Measurements from ENCODE around the gene ZNF750.

ZNF750 gene

GRCh38 chr17:82839617-82840292 is at the start of gene ZNF750:
Gene ZNF750 (minus strand): TSS chr17:82840022. CDS start chr17:82832454, 7,568 bp downstream.
- no peak for DNase-seq (ENCODE audit: low read depth)
- TF ChIP-seq CTCF (IDR thresholded peaks at IDR 0.05; ENCODE audit: insufficient read depth, low read depth, low read length, missing control alignments): no peak
- H3K4me3 ChIP-seq (ENCODE audit: low read depth, low read length): no peak within 1 kb of the TSS

- H3K4me3 ChIP-seq (ENCODE audit: low read depth, low read length): no peak overlapping the region
- no peak for TF ChIP-seq CTCF (IDR thresholded peaks at IDR 0.05; ENCODE audit: insufficient read depth, low read depth, low read length, missing control alignments)
- DNase-seq (ENCODE audit: low read depth): no peak
These were observed 49.0 kb upstream of the ZNF750 start for GRCh38 chr17:82888583-82889495.

- no peak overlapping the region for H3K4me3 ChIP-seq (ENCODE audit: low read depth, low read length)
- no peak for TF ChIP-seq CTCF (IDR thresholded peaks at IDR 0.05; ENCODE audit: insufficient read depth, low read depth, low read length, missing control alignments)
- DNase-seq (ENCODE audit: low read depth): no peak
These were observed 47.7 kb upstream of the ZNF750 start for GRCh38 chr17:82887255-82888164.

GRCh38 chr17:82884970-82885353 is 45.1 kb upstream of the ZNF750 start:
- TF ChIP-seq CTCF (IDR thresholded peaks at IDR 0.05; ENCODE audit: insufficient read depth, low read depth, low read length, missing control alignments): no peak

GRCh38 chr17:82884341-82884969 is 44.6 kb upstream of the ZNF750 start:
- DNase-seq (ENCODE audit: low read depth): no peak
- H3K4me3 ChIP-seq (ENCODE audit: low read depth, low read length): no peak overlapping the region
- TF ChIP-seq CTCF (IDR thresholded peaks at IDR 0.05; ENCODE audit: insufficient read depth, low read depth, low read length, missing control alignments): no peak

More at GRCh38 chr17:82884970-82885353, 45.1 kb upstream of the ZNF750 start:
- no peak overlapping the region for H3K4me3 ChIP-seq (ENCODE audit: low read depth, low read length)
- peak; percentile 21 for DNase-seq (ENCODE audit: low read depth)

- H3K4me3 ChIP-seq (ENCODE audit: low read depth, low read length): no peak overlapping the region
- no peak for TF ChIP-seq CTCF (IDR thresholded peaks at IDR 0.05; ENCODE audit: insufficient read depth, low read depth, low read length, missing control alignments)
- DNase-seq (ENCODE audit: low read depth): no peak
These were observed 43.7 kb upstream of the ZNF750 start for GRCh38 chr17:82883419-82884031.
